Germinal center (tissue), 1 donor: ENCODE measurements around the gene ETF1.
"Not testable (repeated sequence)": the region's sequence is repeated elsewhere in the genome, so short reads cannot be mapped to it uniquely, and the experiment has no call there.

Source experiments
- DNase-seq: peaks from one replicate; pipeline ENCODE4 v3.0.0; 2012; ENCODE audit warnings: mixed read lengths, low spot score

Gene ETF1

DNA sequence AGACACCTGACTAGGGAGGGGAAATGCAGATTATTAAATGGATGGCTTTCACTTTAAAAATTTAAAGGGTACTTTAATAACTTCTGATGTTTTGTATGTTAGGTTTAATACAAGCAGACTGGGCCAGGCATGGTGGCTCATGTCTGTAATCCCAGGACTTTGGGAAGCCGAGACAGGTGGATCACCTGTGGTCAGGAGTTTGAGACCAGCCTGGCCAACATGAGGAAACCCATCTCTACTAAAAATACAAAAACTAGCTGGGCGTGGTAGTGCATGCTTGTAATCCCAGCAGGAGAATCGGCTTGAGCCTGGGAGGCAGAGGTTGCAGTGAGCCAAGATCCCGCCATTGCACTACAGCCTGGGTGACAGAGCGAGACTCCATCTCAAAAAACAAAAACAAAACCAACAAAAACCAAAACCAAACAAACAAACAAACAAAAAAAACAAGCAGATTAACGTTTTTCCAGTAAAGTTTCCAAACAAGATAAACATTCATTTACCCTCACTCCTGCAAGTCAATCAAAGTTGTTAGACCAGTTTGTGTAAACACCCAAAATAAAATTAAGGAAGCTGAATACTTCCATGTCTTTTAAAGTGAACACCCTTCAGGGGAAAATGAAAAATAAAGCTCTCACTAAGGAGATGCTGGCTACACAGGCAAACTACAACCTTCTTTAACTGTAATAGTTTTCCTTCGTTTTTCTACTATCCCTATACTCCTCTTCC lies 14.1 kb downstream of the ETF1 start:
- DNase-seq: no peak

DNA sequence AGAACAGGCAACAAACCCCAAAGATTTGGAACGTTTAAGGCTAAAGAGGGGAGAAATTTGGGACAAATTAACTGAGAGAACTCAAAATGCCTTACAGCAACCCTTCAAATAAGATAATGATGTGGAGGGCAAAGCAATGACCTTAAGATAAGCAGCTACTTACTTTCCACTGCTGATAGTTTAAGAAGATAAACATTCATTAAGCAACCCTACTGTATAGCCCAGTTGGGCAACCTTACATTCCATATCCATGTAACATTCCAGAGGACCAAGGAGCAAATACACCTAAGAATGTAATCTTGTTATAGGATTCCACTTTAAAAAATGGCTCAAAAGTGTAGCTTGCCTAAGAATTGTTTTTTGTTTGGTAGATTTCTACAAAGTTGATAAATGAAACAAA lies 14.8 kb downstream of the ETF1 start:
- no peak for DNase-seq

DNA sequence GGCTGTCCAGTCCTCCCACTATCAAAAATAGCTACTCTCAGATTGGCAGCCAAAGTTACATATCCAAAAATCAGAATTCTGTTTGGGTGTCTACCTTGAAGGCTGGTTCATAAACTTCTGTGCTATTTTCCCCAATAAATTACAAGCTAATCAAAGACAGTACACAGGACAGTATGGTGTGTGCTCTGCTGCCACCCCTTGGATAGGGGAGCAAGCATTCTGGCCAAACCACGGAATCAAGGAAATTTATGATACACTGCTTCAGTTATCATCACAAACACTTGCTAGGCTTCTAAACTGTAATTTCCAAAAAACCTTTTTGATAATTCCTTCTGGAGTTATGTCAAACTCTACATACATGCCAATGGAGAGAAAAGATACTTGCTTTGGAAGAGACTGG lies 15.9 kb downstream of the ETF1 start:
- no peak for DNase-seq

DNA sequence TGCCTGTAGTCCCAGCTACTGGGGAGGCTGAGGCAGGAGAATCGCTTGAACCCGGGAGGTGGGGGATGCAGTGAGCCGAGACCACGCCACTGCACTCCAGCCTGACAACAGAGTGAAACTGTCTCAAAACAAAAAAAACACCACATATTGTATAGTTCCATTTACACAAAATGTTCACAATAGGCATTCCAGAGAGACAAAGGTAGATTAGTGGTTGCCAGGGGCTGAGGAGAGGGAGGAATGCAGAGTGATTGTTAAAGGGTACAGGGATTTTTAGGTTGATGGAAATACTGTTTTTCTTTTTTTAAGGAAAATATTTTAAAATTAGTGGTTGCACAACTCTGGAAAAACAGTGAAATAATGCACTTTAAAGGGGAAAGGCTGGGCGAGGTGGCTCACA lies 19.6 kb downstream of the ETF1 start:
- no peak for DNase-seq

DNA sequence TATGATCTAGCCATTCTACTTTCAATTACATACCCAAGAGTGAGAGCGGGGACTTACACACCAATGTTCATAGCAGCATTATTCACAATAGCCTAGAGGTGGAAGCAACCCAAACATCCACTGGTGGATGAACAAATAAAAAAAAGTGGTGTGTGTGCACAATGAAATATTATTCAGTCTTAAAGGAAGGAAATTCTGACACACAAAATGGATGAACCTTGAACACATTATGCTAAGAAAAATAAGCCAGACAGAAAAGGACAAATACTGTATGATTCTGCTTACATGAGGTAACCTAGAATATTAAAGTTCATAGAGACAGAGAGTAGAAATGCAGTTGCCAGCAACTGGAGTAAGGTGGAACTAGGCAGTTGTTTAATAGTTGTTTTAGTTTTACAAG lies 22.1 kb downstream of the ETF1 start:
- no peak for DNase-seq

DNA sequence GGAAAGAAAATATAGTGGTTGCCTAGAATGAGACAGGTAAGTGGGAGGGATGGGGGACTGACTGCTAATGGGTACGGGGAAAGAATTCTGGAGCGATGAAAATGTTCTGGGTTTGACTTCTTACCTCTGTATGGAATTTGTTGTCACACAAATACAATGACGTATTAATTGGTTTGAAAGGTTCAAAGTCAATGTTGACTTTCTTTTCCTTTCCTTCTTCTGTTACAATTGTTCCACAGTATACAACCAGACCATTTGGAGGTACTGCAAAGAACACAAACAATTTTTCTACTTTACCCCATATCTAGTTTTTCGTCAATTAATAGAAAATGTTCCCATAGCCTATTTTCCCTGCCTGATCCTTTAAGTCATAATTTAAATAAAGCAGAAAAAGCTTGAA lies 25.6 kb downstream of the ETF1 start:
- no peak for DNase-seq

DNA sequence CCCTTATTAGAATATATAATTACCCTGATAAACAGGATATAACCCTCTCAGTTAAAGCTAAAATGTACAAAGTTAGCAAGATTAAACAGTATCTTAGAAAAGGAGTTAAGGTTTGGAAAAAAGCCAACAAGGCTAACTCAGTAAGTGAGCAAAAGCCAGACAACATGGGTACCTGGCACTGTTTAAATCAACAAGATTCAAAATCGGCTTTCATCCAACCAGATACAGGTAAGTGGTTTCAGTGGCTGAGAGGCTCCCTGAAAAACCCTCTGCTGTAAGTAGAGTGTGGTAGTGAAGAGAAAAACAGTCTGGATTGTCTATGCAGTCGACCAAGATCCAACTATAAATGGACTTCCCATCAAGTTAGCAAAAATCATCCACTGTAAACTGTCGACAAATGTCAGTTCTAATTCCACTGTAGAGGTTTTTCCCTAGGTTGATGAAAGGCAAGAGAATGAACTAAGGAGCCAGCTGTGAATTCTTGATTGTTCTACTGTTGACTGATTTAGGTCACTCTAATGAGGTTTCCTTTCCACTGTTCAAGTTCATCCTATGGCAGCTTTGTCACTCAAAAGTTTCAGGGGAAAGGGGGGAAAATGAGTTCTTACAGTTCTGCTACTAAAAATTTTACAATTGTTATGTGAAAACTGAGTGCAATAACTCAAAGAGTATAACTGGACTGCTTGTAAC lies 27.3 kb downstream of the ETF1 start:
- DNase-seq: no peak

DNA sequence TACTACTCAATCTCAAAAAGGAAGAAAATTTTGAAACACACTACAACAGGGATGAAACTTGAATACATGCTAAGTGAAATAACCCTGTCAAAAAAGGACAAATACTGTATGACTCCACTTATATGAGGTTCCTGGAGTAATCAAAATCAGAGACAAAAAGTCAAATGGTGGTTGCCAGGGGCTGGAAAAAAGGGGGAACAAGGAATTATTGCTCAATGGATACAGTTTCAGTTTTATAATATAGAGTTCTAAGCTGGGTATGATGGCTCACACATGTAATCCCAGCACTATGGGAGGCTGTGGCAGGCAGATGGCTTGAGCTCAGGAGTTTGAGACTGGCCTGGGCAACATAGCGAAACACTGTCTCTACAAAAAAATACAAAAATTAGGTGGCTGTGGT lies 29.0 kb downstream of the ETF1 start:
- no peak for DNase-seq

DNA sequence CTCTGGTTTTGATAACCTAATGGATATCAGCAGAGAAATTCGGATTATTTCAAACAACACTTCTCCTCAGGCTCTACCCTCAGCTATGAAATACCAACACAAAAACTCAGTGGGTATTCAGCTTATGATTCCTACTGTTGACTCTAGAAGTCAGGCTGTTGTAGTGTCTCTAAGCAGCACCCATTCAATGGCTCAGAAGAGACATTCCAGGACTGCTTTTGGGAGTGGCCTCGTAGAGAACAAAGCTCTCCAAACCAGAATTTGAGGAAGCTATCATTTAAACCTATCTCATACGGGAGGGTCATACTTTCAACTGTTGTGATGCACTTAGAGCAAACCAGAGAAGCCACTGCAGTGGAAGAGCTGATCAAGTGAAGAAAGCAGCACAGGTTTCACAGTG lies 34.1 kb downstream of the ETF1 start:
- no peak for DNase-seq

DNA sequence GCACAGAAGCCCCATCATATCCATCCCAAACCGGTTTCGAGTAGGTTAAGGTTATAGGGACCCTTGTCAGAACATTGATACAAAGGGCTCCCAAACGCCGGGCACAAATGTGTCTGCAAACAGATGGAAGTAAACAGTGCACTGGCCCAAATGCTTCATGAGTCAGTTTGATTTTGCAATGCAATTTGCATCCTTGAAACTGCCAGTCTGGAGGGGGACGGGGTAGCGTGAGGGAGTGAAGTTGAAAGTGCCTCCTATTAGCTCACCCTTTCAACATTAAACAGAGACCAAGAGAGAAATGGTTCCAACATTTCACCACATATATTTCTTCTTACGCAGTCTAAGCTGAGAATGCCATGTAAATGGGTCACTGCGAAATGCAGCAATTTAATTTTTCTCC lies 35.6 kb downstream of the ETF1 start:
- not testable (repeated sequence) for DNase-seq

DNA sequence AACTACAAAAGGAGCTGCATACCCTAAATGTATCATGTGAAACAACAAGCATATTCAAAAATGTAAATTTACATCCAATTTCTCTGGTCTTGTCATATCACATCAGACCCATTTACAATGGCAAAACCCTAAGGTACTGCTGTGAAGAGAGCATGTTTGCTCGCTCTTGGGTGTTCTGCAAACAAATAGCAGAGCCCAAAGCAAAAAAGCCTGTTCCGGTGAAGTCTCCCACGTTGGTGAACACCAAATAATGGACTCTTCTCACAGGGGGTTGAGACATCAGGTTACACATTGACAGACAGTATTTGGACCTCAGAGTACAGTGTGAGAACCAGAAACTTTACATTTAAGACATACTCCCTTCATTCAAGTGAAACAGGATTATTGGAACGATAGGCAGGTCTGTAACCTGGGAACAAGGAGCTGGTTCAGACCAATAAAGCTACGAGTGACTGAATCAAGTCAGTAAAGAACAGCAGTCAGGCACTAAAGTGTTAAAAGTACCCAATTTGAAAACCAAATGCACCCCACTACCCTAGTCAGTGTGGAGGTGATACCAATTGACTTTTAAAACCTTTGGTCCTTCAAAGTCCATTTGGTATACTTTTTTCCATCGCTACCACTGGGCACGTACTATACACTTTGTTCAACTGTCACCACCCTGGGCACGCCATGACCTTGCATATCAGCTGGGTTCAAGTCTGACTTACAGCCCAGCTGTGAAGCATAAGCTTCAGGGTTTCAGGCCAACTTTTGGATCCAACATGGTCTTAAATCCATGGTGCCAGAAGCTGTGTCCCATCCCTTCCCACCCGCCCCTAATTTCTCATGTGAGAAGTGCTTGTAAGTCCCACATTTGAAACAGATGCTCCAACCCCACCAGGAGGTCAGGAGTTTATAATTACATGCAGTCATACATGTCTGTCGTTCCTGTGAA lies 36.4 kb downstream of the ETF1 start:
- no peak for DNase-seq

DNA sequence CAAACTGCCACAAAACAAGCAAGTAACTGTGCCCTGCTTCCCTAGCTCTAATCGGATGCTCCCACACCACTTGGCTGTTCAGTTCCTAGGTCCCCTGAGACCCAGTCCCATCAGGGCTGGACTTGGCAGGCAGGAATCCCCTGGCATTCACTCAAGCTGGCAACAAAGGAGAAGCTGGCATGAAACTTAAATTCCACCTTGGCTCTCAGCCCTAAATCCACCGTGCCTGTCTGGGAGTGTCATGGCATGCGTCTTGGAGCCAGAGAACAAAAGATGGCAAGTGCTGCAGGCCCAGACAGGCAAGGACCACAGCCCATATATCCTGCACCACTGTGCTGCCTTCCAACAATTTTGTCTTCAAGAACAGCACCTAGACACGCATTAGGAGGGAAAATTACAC lies 38.2 kb downstream of the ETF1 start:
- no peak for DNase-seq

DNA sequence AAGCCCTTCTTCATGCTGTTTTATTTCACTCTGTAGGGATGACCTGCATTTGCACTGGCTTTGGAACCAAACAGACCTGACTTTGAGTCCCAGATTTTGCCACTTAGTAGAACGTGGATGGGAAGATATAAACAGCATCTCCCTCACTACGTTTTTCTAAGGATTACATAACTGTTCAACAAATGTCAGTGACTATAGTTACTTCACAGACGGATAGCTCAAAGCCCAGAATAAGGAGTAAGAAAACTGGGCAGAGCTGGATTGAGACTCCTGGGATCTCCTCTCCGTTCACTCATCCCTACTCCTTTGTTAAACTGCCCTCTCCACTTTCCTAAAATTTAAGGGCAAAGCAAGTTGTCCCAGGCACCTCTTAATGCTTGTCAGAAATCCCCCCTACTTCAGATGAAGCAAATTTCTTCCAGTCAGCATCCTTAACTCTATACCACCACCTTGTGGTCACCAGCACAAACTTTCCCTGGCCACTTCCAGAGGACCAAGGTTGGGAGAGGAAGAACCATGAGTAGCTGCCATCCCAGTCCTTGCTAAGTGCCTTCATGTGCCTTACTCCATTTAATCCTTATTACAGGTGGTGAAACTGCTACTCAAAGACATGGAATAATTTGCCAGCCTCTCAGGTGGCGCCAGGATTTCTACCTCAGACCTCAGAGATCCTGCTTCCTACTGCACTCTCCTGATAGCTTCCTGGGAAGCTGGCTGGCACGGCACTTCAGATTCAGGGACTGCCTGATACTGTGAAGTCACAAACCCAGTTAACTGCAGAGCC lies 39.4 kb downstream of the ETF1 start:
- peak; percentile 74 for DNase-seq

DNA sequence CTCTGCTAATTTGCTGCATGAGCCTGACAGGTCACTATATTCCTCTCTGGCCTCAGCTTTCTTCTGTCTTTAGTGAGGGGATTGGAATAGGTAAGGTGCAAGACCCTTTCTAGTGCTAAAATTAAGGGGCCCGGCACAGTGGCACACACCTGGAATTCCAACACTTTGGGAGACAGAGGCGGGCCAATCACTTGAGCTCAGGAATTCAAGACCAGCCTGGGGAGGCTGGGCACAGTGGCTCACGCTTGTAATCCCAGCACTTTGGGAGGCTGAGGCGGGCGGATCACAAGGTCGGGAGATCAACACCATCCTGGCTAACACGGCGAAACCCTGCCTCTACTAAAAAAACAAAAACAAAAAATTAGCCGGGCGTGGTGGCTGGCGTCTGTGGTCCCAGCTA lies 40.5 kb downstream of the ETF1 start:
- no peak for DNase-seq

DNA sequence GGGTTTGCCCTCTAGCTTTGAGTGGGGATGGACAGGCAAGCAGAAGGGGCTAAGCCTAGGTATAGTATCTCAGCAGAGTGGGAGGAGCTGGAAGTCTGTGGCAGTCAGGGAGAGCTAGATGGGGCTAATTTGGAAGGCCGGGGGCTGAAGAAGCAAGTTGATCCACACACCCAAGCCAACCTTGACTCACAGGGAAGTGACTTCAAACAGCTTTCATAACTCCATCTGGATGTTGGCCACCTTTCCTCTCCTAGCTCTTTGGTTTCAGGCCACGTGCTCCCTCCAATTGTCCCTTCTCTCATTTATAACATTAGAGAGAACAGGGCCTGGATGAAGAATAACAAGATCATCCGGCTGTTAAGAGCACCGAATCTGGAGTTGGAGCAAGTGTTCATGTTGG lies 40.9 kb downstream of the ETF1 start:
- no peak for DNase-seq

DNA sequence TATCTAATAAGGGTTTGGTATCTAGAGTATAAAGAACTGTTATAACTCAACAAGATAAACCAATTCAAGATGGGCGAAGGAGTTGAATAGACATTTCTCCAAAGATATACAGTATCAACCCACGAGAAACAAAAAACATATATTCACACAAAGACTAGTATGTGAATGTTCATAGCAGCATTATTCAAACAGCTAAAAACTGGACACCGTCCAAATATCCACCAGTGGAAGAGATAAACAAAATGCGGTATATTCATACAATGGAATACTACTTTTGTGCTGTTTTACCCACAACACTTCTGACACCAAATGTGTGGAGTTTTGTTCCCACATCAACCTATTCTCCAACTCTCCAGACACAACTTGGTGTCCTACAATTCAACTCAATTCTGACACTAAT lies 44.7 kb downstream of the ETF1 start:
- DNase-seq: no peak

DNA sequence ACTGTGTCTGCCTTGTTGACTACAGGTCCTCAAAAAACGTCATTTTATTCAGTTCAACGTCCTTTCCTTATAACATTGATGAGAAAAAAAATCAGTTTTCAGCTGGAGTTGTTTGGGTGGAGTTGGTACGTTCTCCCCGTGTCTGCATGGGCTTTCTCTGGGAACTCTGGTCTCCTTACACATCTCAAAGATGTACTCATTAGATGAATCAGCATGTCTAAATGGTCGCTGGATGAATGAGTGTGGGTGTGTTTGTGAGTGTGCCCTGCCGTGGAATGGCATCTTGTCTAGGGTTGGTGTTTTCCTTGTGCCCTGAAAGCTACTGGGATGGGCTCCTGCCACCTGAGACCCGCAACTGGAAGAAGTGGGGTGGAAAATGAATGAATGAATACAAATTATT lies 47.7 kb downstream of the ETF1 start:
- DNase-seq: no peak

DNA sequence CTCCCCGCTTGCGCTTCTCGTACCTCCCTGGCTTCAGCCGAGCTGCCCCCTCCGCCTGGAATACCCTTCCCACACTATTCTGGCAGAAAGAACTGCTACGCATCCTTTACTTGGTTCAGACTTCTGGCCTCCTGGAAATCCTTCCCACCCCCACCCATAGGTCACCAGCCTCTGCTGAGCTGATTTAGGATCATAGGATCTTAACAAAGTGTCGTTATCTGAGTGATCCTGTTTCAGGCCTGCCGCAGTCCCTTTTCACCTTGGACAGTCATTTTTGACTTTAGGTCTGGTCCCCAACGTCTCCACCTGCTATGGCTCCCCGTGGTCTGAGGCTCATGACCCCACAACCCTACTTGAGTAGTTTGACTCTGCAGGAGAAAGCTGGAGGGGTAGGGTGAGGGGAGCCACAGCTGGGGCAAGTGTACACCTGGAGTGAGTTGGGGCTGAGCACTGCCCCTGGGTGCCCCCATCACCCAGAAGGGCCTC lies 50.4 kb downstream of the ETF1 start:
- DNase-seq: no peak

DNA sequence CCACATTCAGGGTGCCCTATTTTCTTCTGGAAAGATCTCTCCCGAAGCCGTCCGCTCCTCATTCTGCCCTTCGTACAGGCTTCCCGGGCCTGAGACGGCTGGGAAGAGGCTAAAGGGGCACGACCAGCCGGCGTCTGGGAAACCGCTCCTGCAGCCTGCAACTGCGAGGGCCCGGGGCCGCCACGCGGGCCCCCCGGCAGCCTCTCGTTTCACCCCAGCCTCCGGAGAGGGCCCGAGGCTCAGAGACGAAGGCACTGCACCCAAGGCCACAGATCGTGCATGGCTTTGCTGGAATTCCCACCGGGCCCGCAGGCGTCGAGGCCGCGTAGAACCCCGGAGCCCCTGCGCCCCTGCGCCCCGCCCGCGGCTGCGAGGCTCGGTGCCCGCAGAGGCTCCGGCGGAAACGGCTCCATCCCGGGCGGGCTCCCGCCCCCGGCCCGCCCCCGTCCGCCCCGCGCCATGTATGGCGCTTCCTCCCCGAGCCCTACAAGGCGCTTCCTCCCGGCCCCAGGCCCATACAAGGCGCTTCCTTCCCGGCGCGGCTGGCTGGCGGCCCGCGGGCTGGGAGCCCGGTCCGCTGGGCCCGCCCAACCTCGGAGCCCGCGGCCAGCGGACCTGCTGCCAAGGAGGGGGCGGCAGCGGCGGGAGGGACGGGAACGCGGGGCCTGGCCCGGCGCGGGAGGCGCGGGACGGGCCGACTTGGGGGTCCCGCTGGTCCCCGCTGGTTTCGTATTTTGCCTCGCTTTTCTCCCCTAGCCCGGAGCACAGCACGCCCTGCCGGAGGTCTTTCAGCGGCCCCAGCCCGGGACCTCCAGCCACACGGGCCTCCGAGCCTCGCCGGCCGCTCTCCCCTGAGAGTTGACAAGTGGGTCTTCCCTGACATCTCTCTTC lies 51.1 kb downstream of the ETF1 start:
- peak; percentile 91 for DNase-seq

DNA sequence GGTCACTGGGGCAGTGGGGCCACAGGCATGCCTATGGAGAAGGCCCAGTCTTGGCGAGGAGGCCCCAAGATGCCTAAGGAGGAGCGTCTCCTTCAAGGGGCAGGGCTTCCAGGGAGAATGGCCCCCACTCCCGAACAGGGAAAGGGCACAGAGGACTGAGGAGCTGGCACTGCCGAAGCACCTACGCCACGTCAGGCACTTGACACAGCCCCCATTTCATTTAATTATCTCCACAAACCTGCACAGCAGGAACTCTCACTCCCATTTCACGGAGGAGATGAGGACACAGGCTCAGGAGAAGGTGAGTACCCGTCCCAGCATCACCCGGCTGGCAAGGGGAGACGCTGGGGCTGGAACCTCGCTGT lies 51.8 kb downstream of the ETF1 start:
- DNase-seq: no peak
